ENCODE results near the gene TBX4.
"Not testable (repeated sequence)": the region's sequence is repeated elsewhere in the genome, so short reads cannot be mapped to it uniquely, and the experiment has no call there.

The TBX4 gene

DNA sequence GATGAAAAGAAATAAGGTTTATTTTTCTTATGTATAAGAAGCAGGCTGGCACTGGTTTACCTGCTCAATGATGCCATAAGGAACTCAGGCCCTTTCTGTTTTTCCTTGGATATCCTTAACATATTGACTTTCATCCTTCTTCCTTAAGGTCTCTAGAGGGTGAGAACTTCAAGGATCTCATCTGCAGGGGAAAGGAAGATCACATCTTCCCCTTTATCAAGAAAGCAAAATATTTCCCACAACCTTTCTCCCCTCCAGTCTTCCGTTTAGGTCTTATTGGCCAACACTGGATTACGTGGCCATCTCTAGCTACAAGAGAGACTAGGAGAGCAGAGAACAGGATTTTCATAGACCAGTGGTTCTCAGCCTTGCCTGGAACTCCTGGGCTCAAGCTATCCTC, 4.2 kb upstream of the TBX4 start:
- POLR2A ChIA-PET, result no interaction called here
- TF ChIP-seq, protein P1, sequence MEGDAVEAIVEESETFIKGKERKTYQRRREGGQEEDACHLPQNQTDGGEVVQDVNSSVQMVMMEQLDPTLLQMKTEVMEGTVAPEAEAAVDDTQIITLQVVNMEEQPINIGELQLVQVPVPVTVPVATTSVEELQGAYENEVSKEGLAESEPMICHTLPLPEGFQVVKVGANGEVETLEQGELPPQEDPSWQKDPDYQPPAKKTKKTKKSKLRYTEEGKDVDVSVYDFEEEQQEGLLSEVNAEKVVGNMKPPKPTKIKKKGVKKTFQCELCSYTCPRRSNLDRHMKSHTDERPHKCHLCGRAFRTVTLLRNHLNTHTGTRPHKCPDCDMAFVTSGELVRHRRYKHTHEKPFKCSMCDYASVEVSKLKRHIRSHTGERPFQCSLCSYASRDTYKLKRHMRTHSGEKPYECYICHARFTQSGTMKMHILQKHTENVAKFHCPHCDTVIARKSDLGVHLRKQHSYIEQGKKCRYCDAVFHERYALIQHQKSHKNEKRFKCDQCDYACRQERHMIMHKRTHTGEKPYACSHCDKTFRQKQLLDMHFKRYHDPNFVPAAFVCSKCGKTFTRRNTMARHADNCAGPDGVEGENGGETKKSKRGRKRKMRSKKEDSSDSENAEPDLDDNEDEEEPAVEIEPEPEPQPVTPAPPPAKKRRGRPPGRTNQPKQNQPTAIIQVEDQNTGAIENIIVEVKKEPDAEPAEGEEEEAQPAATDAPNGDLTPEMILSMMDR (IDR thresholded peaks at IDR 0.05; ENCODE audit: control extremely low read depth, extremely low read depth, low read depth, missing control alignments), result no peak
- CTCF ChIA-PET, result interaction anchor here (1.2 to 1.4 kb wide), 3 partner anchors 20 to 39 kb away, joined by 3 read pairs; no protein-coding TSS in a partner anchor
- DNase-seq (ENCODE audit: extremely low spot score), result no peak

DNA sequence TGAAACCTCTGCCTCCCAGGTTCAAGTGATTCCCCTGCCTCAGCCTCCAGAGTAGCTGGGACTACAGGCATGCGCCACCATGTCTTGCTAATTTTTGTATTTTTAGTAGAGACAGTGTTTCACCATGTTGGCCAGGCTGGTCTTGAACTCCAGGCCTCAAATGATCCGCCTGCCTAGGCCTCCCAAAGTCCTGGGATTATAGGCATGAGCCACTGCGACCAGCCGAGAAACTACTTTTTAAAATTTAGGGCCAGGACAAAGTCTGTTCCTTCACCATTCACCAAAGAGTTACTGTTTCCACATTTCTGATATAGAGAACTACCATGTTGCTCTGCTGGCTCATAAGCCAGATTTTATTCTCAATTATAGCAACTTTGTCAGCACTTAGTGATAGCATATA, 3.1 kb upstream of the TBX4 start:
- POLR2A ChIA-PET, result not testable (repeated sequence)
- CTCF ChIA-PET, result interaction anchor here (1.0 kb wide), 1 partner anchor 19 kb away, joined by 3 read pairs; no protein-coding TSS in a partner anchor

DNA sequence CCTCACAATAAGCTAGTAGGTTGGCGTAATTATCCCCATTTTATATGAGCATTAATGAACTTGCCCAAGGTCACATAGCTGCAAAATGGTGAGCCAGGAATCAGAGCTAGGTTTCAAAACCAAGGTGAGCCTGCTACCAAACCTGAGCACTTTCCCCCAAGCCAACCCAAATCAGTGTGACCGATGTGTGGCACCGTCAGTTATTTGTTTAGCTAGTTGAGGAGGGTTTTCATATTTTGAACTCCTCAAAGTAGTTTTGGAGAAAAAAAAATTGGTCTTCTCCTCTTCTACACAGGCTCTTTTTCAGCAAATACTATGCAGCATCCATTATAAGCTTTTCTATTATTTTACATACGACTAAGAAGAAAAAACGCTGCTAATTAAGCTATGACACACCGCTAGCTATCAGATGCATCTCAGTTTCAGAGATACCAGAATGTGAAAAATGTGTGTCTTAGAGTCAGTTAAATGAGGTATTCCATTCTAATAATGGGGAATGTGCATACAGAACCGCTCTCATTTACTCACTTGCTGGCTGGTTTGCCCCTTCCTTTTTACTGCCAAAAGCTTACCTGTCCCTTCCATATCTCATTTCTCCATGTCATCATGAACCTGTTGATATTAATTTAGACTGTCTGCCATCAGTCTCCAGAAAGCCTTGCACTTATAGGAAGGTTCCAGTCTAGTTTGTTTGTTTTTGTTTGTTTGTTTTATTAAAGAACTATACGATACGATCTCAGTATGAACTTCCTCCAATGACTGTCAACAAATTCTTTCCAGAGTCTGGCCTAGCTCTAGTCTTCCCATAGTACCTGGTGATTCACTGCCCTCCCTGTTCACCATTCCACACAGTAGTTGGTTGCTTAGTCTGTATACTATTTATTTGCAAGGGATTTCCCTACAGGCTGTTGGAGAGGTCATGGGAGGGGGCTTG, 2.2 kb upstream of the TBX4 start:
- ChIA-PET CTCF (interaction anchor here (1.0 kb wide), 1 partner anchor 18 kb away, joined by 3 read pairs; no protein-coding TSS in a partner anchor), POLR2A (no interaction called here)
- TF ChIP-seq, protein P1 (IDR thresholded peaks at IDR 0.05; ENCODE audit: control extremely low read depth, extremely low read depth, low read depth, missing control alignments), result no peak
- no peak for DNase-seq (ENCODE audit: extremely low spot score)

More for the DNA sequence above, 3.1 kb upstream of the TBX4 start:
- DNase-seq (ENCODE audit: extremely low spot score), result not testable (repeated sequence)

DNA sequence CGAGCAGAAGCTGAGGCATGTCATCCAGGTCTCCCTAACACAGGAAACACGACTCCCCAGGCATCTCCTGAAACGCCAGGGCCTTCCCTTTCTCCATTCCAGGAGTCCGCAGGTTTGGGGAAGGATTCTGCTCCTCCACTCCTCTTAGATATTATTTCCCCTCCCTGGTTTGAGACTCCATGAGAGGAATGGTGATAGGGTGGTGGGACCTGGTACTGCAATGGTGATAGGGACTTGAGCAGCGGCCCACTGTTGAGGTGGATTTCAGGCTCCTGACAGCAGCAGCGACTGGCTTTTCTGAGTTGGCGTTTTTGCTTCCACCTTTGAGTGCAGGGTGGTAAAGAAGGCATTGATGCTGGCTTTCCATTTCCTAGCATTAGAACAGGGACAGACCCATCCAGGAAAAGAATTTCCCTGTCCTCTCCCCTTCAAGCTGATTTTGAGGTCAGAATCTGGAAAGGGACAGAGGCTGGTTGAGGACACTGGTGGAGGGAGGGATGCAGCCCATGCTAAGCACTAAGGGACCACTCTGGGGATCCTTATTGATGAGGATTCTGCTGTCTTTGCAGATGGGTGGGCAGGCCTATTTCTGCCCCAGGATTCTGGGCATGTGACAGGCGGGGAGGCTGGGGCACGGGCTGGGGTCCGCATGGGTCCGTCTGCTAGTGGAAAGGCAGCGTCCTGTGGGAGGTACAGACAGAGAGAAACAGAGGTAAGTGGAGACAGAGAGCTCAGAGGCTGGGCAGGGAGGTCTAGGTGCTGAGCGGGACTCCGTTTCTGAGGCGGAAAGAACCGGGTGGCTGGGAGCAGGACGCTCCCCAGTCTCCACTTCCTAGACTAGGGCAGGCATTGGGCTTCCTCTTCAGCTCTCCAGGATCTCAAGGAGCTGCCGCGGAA, 1.3 kb upstream of the TBX4 start:
- CTCF ChIA-PET, result no interaction called here
- DNase-seq (ENCODE audit: extremely low spot score), result no peak
- TF ChIP-seq, protein P1 (IDR thresholded peaks at IDR 0.05; ENCODE audit: control extremely low read depth, extremely low read depth, low read depth, missing control alignments), result no peak
- POLR2A ChIA-PET, result no interaction called here

DNA sequence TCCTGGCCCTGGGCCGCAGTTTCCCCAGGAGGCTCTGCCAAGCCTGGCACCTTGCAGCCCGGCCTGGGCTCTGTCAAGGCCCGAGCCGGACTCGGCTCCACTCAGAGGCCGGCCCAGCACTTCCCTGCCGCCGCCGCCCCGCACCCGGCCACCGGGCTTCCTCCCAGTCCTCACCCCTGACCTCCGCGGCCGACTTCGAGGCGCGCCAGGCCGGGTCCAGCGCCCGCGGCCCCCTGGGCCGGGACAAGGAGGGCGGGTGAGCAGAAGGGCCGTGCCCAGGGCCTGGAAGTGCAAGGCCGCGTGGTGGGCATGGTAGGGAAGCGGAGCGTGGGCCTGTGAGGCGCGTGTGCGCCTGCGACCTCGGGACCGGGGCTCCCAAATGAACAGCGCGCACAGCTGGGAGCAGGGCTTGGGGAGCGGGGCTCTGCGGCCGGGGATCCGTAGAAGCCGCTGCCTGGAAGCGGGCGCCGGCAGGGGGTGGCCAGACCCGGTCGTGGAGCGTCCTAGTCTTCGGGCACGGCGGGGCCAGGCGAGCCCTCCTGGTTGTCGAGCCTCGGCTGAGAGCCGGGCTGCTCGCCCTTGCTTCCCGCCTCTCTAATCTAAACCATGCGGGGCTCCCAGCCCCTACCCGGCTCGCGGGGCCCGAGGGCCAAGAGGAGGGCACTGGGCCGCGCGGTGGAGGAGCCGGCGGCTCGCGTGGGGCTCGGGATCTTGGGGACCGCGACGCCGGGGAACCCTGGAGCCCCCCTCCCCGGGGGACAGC, 503 bp upstream of the TBX4 start:
- POLR2A ChIA-PET, result no interaction called here
- TF ChIP-seq, protein P1 (IDR thresholded peaks at IDR 0.05; ENCODE audit: control extremely low read depth, extremely low read depth, low read depth, missing control alignments), result no peak
- DNase-seq (ENCODE audit: extremely low spot score), result no peak
- CTCF ChIA-PET, result no interaction called here

DNA sequence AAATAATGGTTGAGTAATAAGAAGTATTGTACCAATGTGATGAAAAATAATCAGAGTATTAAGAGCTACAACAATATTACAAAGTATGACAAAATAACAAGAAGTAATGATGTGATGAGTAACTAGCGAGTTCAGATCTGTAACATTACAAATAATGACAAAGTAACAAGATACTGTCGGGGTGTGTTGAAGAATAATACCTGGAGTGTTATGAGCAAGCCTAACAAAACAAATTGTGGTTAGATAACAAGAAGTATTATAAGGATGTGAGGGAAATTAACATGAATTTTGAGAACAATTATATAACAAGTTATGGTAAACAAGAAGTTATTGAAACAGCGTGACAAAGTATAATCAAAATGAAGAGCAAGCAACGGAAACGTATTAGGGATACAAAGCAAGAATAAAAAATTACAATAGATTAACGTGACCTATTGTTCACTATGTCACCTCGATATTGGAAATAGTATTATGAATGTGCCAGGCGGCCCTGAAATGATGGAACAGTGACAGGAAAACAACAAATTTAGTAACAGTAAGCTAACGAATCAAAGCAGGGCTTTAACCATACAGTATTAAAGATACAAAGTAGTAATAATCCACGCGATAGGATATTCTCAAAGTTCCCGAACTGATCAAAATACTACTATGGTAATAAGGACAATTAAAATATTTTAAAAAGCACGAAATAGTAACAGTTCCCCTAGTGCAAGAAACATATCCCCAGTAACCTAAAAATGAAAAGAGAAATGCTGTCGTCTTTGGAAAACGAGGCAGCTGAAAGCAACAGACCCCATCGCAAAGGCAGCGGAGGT, 1.6 kb downstream of the TBX4 start:
- DNase-seq (ENCODE audit: extremely low spot score), result no peak

More for the DNA sequence above, 1.6 kb downstream of the TBX4 start:
- POLR2A ChIA-PET, result no interaction called here
- TF ChIP-seq, protein P1 (IDR thresholded peaks at IDR 0.05; ENCODE audit: control extremely low read depth, extremely low read depth, low read depth, missing control alignments), result no peak
- CTCF ChIA-PET, result no interaction called here
